ENCODE results near the gene MAP4.

Gene MAP4

DNA sequence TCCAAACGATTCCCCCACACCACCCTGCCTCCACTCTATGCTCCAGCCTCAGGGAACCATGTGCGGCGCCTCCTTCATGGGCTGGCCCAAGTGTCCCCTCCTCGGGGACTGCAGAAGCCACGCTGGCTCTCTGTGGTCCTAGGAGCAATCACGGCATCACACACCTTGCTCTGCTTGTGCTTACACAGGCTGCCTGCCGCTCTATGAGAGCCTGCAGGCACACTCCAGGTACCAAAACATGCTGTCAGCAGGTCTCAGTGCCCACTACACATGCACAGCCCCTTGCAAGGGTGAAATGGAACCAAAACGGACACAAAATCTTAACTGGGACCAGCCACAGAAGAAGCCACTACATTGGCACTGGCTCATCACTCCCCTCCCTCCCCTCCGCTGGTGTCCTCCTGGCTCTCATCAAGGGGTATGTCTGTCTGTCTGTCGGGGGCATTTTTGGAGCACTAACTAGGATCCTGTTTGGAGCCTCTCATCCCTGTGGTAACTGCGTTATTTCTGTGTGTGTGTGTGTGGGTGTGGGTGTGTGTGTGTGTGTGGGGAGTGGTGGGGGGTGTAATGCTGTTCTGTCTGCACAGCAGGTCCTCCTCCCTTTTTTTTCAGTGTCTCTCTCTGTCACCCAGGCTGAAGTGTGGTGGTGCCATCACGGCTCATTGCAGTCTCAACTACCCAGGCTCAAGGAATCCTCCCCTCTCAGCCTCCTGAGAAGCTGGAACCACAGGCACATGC lies 152.7 kb downstream of the MAP4 start:
- FAIRE-seq (no peak), DNase-seq (ENCODE audit: insufficient read length, low spot score) (no peak)
- TF ChIP-seq TAF1 (IDR thresholded peaks at IDR 0.05; ENCODE audit: low read depth, low read length) (no peak), POLR2A (IDR thresholded peaks at IDR 0.05; ENCODE audit: low read depth, low read length) (no peak), PAX5 (IDR thresholded peaks at IDR 0.05; ENCODE audit: insufficient read depth, low read length, severe bottlenecking) (no peak), SPI1 (IDR thresholded peaks at IDR 0.05; ENCODE audit: low read depth, low read length) (no peak)

GRCh38 chr3:47859956-47860605 lies 156.1 kb downstream of the MAP4 start:
- DNase-seq (ENCODE audit: insufficient read length, low spot score) = no peak
- no peak for TF ChIP-seq SPI1 (IDR thresholded peaks at IDR 0.05; ENCODE audit: low read depth, low read length)
- TF ChIP-seq PAX5 (IDR thresholded peaks at IDR 0.05; ENCODE audit: insufficient read depth, low read length, severe bottlenecking) = no peak
- TF ChIP-seq TAF1 (IDR thresholded peaks at IDR 0.05; ENCODE audit: low read depth, low read length) = no peak
- no peak for TF ChIP-seq POLR2A (IDR thresholded peaks at IDR 0.05; ENCODE audit: low read depth, low read length)
- no peak for TF ChIP-seq POLR2AphosphoS5 (IDR thresholded peaks at IDR 0.05; ENCODE audit: low read depth, low read length)
- no peak for TF ChIP-seq POU2F2 (IDR thresholded peaks at IDR 0.05; ENCODE audit: low read depth, low read length)
- FAIRE-seq = no peak

DNA sequence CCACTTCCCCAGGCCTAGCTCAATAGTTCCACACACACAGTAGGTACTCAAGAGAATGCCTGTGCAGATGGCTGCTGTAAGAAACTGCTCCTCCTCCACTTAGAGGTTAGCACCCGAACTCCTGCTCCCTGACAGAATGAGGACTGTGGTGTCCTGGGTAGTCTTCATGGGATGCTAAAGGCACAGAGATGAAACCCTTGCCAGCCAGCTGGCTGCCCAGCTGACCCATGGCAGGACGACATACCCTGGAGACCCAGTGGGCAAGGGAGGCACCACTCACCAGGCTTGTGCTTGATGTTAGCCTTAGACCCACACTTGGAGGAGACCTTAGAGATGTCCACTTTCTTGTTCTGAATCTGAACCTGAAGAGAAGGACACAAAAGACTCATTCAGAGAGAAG lies 159.1 kb downstream of the MAP4 start:
- no peak for TF ChIP-seq SPI1 (IDR thresholded peaks at IDR 0.05; ENCODE audit: low read depth, low read length)
- no peak for TF ChIP-seq POLR2AphosphoS5 (IDR thresholded peaks at IDR 0.05; ENCODE audit: low read depth, low read length)
- no peak for TF ChIP-seq TAF1 (IDR thresholded peaks at IDR 0.05; ENCODE audit: low read depth, low read length)
- no peak for TF ChIP-seq POLR2A (IDR thresholded peaks at IDR 0.05; ENCODE audit: low read depth, low read length)
- no peak for TF ChIP-seq PAX5 (IDR thresholded peaks at IDR 0.05; ENCODE audit: insufficient read depth, low read length, severe bottlenecking)
- no peak for TF ChIP-seq POU2F2 (IDR thresholded peaks at IDR 0.05; ENCODE audit: low read depth, low read length)
- FAIRE-seq = no peak
- DNase-seq (ENCODE audit: insufficient read length, low spot score) = no peak

- FAIRE-seq = no peak
- TF ChIP-seq PAX5 (IDR thresholded peaks at IDR 0.05; ENCODE audit: insufficient read depth, low read length, severe bottlenecking) (no peak), POU2F2 (IDR thresholded peaks at IDR 0.05; ENCODE audit: low read depth, low read length) (no peak), TAF1 (IDR thresholded peaks at IDR 0.05; ENCODE audit: low read depth, low read length) (no peak), SPI1 (IDR thresholded peaks at IDR 0.05; ENCODE audit: low read depth, low read length) (no peak), POLR2A (IDR thresholded peaks at IDR 0.05; ENCODE audit: low read depth, low read length) (no peak), POLR2AphosphoS5 (IDR thresholded peaks at IDR 0.05; ENCODE audit: low read depth, low read length) (no peak)
- no peak for DNase-seq (ENCODE audit: insufficient read length, low spot score)
Observed at GRCh38 chr3:47856669-47857068, 159.5 kb downstream of the MAP4 start.

DNA sequence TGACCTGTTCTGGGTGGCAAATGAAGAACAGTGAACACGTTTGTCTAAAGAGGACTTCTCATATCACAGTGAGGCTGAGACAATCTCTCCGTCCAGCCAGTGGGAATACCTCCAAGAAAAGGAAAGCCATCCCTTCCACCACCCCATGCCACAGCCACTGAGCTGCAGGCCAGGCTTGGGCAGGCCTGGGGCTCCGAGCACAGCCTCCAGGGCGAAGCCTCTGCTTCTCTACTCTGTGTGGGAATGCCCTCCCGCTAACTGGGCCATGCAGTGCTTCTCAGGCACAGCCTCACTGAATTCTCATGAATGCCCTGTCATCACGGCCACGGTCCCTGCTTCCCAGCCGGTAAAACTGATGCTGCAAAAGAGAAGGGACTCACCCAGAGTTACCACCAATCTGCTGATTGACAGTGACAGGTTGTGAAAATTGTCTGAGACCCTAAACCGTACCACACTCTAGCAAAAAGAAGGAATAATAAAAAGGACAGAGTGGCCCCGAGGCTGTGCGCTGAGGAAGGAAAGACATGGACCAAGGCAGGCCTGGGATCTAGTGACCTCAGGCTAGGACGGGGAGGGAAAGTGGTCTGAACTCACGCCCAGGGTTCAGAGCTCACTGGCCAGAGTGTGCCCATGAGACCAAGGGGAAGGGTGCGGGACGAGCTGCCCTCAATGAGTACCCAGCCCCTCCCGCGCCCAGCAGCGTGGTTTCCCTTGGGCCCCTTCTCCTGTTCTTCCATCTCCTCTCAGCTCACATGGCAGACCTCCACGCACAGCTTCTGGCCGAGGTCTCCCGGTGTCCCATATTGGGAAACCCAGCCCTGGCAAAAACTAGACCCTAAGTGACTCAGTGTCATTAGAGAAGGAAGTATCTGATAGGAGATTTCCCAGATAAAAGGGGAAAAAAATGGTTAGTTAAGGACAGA lies 160.5 kb downstream of the MAP4 start:
- DNase-seq (ENCODE audit: insufficient read length, low spot score) (no peak), FAIRE-seq (no peak)
- TF ChIP-seq PAX5 (IDR thresholded peaks at IDR 0.05; ENCODE audit: insufficient read depth, low read length, severe bottlenecking) = no peak
- TF ChIP-seq POU2F2 (IDR thresholded peaks at IDR 0.05; ENCODE audit: low read depth, low read length) = no peak
- no peak for TF ChIP-seq TAF1 (IDR thresholded peaks at IDR 0.05; ENCODE audit: low read depth, low read length)
- TF ChIP-seq POLR2AphosphoS5 (IDR thresholded peaks at IDR 0.05; ENCODE audit: low read depth, low read length) = no peak

GRCh38 chr3:47854720-47855455 lies 161.3 kb downstream of the MAP4 start:
- FAIRE-seq (no peak), DNase-seq (ENCODE audit: insufficient read length, low spot score) (no peak)
- no peak for TF ChIP-seq POLR2AphosphoS5 (IDR thresholded peaks at IDR 0.05; ENCODE audit: low read depth, low read length)
- no peak for TF ChIP-seq TAF1 (IDR thresholded peaks at IDR 0.05; ENCODE audit: low read depth, low read length)
- TF ChIP-seq PAX5 (IDR thresholded peaks at IDR 0.05; ENCODE audit: insufficient read depth, low read length, severe bottlenecking) = no peak
- TF ChIP-seq POLR2A (IDR thresholded peaks at IDR 0.05; ENCODE audit: low read depth, low read length) = no peak
- no peak for TF ChIP-seq POU2F2 (IDR thresholded peaks at IDR 0.05; ENCODE audit: low read depth, low read length)
- no peak for TF ChIP-seq SPI1 (IDR thresholded peaks at IDR 0.05; ENCODE audit: low read depth, low read length)

DNA sequence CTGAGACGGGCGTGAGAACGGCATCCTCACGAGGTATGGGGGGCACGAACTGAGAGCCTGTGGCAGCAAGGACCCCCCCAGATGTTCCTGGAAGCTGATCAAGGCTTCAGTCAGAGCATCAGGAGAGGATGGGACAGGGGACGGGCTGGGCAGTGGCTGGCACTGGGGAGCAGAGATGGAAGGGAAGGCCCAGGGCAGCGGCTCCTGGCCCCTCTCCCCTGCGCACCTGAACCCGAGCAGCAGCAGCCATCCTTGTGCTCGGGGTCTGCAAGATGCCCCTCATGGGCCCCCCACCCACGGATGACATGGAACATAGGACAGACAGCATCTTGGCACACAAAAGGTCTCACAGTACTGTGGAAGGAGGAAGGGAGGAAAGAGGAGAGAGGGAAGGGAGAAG lies 161.9 kb downstream of the MAP4 start:
- no peak for FAIRE-seq

GRCh38 chr3:47852604-47853602 lies 163.3 kb downstream of the MAP4 start:
- TF ChIP-seq PAX5 (IDR thresholded peaks at IDR 0.05; ENCODE audit: insufficient read depth, low read length, severe bottlenecking) = no peak
- no peak for TF ChIP-seq TAF1 (IDR thresholded peaks at IDR 0.05; ENCODE audit: low read depth, low read length)
- TF ChIP-seq POLR2A (IDR thresholded peaks at IDR 0.05; ENCODE audit: low read depth, low read length) = no peak
- no peak for TF ChIP-seq POLR2AphosphoS5 (IDR thresholded peaks at IDR 0.05; ENCODE audit: low read depth, low read length)
- TF ChIP-seq SPI1 (IDR thresholded peaks at IDR 0.05; ENCODE audit: low read depth, low read length) = no peak
- DNase-seq (ENCODE audit: insufficient read length, low spot score) (no peak), FAIRE-seq (no peak)

More for the DNA sequence above, 161.9 kb downstream of the MAP4 start:
- TF ChIP-seq POLR2AphosphoS5 (IDR thresholded peaks at IDR 0.05; ENCODE audit: low read depth, low read length) (no peak), TAF1 (IDR thresholded peaks at IDR 0.05; ENCODE audit: low read depth, low read length) (no peak)
- no peak for DNase-seq (ENCODE audit: insufficient read length, low spot score)

Measured in GM12891 (cell line).